Pancreas (tissue), 10 donors: Measurements from ENCODE around the gene SHCBP1L. TPM values are rescaled to one million over a fixed set of nuclear protein-coding genes. Genes with fewer than 3 reads are reported as not detected.
"Not testable (repeated sequence)": the region's sequence is repeated elsewhere in the genome, so short reads cannot be mapped to it uniquely, and the experiment has no call there.

Source experiments
- ATAC-seq, 4 donors: fragments of 200-7000 bp; cut with Tn5 transposase; one replicate each; pipeline versions ENCODE4 v1.8.0 to v1.9.1; 2020; ENCODE audit warnings: mild to moderate bottlenecking in 4 of 4, moderate library complexity in 4 of 4
- DNase-seq, 6 donors: peaks; one replicate each; pipeline ENCODE4 v3.0.0-alpha.2; 2020
- FAIRE-seq: peaks from 2 replicates; lab custom pipeline; 2012; peaks lifted over from hg19 to GRCh38; lab: Jason Lieb, UNC
- H3K27ac ChIP-seq, 4 donors: fragments of 200-600 bp; sonication (generic); 1 replicate in 3 of 4; 2 replicates in 1 of 4; pipeline versions ENCODE4 v1.5.0 to v1.8.0; 2020
- H3K27me3 ChIP-seq, 4 donors: fragments of 200-600 bp; one replicate each; pipeline ENCODE4 v1.8.0; 2021
- H3K36me3 ChIP-seq, 3 donors: fragments of 200-600 bp; sonication (generic) in 1 of 3; one replicate each; pipeline versions ENCODE4 v1.5.0 to v1.8.0; 2020 to 2021
- H3K4me1 ChIP-seq, 3 donors: fragments of 200-600 bp; one replicate each; pipeline ENCODE4 v1.8.0; 2021
- H3K4me3 ChIP-seq, 4 donors: fragments of 200-600 bp; sonication (generic) in 2 of 4; one replicate each; pipeline versions ENCODE4 v1.5.0 to v1.8.0; 2020 to 2021
- H3K9me3 ChIP-seq, 4 donors: fragments of 200-600 bp; one replicate each; pipeline ENCODE4 v1.8.0; 2021
- WGBS, 2 donors: extraction: QIAGEN DNeasy Blood & Tissue Kit; methylation state at CpG; one replicate each; pipeline ENCODE4 v1.1.7; 2013; 5-methylcytosine and 5-hydroxymethylcytosine counted together
- intact Hi-C, 3 donors: fragments of 100-400 bp; cut with DNase I; formaldehyde crosslinking; loops; one replicate each; pipeline versions ENCODE4 v1.11.1 to v1.14.2; 2022
- polyA plus RNA-seq, 2 donors: library from polyadenylated mRNA; stranded (reverse); fragments of 200-250 nt; gene quantifications; one replicate each; pipeline ENCODE4 v1.2.3, GENCODE V29; 2013
- total RNA-seq, 6 donors: library from RNA; stranded (reverse); fragmentation: NEBNext Ultra II Directional in 4 of 6; extraction: Animal tissue kit (Norgen Biotek cat#: 25700) in 4 of 6; gene quantifications; one replicate each; pipeline versions ENCODE4 v1.2.1 to v1.2.4, GENCODE V29; 2021 to 2023
- TF ChIP-seq, protein P1 (sequence below), 4 donors: fragments of 200-600 bp; sonication (generic) in 3 of 4; IDR thresholded peaks; one replicate each; pipeline versions ENCODE4 v1.5.0 to v1.8.0; 2021; ENCODE audit warnings: antibody characterized with exemption in 4 of 4
- donor health status: healthy with polysubstance abuse.
- donor health status: DM: no; HTN: no; CAD: no; lungs with moderate emphysema.
- donor health status: DM: no; HTN: no; CAD: no.
- donor health status: control.
- donor health status: control.
- donor health status: Bipolar disorder and iron deficiency.
- donor health status: DM: yes; HTN: yes; CAD: no.
- donor health status: DM: no; HTN: no; CAD: no.
- donor health status: DM: no; HTN: no; CAD: no.
- donor health status: DM: yes; HTN: yes; CAD: no.

Gene SHCBP1L
- total and polyA plus RNA-seq, 8 donors = not detected

DNA sequence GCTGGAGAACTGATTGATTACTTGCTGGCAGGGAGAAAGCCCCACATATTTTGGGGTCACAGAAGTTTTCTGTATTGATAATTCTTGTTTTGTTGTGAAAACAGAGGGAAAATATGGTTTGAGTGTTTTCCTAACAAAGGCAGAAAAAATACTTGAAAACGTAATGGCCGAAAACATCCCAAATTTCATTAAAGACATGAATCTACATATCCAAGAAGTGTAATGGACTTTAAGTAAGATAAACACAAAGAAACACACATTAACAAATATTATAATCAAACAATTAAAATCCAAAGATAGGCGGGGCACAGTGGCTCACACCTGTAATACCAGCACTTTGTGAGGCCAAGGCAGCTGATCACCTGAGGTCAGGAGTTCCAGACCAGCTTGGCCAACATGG lies 39.6 kb downstream of the SHCBP1L start:
- H3K4me3 ChIP-seq = no peak overlapping the region
- H3K27ac ChIP-seq = no peak overlapping the region
- ATAC-seq = no peak
- H3K4me1 ChIP-seq = no peaks in the 10 kb centered on the region
- intact Hi-C loops = no loop called here
- no peaks in the 10 kb centered on the region for H3K9me3 ChIP-seq
- TF ChIP-seq, protein P1, sequence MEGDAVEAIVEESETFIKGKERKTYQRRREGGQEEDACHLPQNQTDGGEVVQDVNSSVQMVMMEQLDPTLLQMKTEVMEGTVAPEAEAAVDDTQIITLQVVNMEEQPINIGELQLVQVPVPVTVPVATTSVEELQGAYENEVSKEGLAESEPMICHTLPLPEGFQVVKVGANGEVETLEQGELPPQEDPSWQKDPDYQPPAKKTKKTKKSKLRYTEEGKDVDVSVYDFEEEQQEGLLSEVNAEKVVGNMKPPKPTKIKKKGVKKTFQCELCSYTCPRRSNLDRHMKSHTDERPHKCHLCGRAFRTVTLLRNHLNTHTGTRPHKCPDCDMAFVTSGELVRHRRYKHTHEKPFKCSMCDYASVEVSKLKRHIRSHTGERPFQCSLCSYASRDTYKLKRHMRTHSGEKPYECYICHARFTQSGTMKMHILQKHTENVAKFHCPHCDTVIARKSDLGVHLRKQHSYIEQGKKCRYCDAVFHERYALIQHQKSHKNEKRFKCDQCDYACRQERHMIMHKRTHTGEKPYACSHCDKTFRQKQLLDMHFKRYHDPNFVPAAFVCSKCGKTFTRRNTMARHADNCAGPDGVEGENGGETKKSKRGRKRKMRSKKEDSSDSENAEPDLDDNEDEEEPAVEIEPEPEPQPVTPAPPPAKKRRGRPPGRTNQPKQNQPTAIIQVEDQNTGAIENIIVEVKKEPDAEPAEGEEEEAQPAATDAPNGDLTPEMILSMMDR (IDR thresholded peaks at IDR 0.05) = no peak
- no peaks in the 10 kb centered on the region for H3K36me3 ChIP-seq
- DNase-seq = no peak
- no peak for FAIRE-seq
- WGBS, 2 donors = 96 to 97% methylated on average over 3 of the region's 3 CpGs
- peaks cover 0 to 4% (median 0%) of the 10 kb centered on the region in 4 donors for H3K27me3 ChIP-seq

DNA sequence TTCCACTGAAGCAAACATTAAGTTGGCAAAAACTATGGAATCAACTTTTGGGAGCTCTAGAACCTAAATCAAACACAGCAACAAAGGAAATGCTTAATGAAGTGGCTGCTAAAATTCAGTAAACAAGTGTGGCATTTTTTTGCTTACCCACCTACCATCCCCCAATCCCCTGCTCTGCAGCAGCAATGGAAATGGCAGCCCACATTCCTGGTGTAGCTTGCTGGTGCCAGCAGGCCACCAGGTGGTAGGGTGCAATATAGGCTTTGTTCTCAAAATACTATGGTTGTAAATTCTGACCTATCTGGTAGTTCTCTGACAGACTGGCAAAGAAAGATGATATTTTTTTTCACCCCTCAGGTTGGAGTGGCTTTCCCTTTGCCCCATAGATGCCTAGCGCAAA lies 42.8 kb downstream of the SHCBP1L start:
- DNase-seq = no peak
- TF ChIP-seq, protein P1 (IDR thresholded peaks at IDR 0.05) = no peak
- no peak overlapping the region for H3K27ac ChIP-seq
- H3K36me3 ChIP-seq = no peaks in the 10 kb centered on the region
- no peak overlapping the region for H3K4me3 ChIP-seq
- intact Hi-C loops = no loop called here
- 96 to 100% methylated on average over 1 of the region's 1 CpG for WGBS, 2 donors
- no peak for FAIRE-seq
- ATAC-seq = no peak
- peaks cover 0 to 4% (median 0%) of the 10 kb centered on the region in 4 donors for H3K27me3 ChIP-seq
- no peaks in the 10 kb centered on the region for H3K9me3 ChIP-seq
- H3K4me1 ChIP-seq = no peaks in the 10 kb centered on the region

DNA sequence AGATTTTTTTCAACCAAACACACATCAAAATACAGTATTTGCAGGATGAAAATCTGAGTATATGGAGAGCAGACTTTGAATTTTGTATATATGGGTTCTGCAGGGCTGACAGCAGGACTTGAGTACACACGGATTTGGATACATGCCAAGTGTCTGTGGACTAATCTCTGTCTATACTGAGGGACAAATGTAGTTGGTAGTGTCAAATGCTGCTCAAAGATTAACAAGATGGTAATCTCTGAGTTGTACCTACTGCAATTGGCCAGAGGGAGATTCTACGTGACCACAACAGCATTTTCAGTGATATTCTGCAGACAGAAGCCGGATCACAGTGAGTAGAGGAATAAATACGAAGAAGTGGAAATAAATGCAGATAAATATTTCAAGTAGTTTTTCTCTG lies 43.4 kb downstream of the SHCBP1L start:
- H3K9me3 ChIP-seq = no peaks in the 10 kb centered on the region
- intact Hi-C loops = no loop called here
- H3K27me3 ChIP-seq = peaks cover 0 to 4% (median 0%) of the 10 kb centered on the region in 4 donors
- ATAC-seq = no peak
- H3K36me3 ChIP-seq = no peaks in the 10 kb centered on the region
- H3K4me3 ChIP-seq = no peak overlapping the region
- FAIRE-seq = no peak
- DNase-seq = no peak
- H3K27ac ChIP-seq = no peak overlapping the region
- WGBS, 2 donors = 51 to 58% methylated on average over 4 of the region's 4 CpGs
- TF ChIP-seq, protein P1 (IDR thresholded peaks at IDR 0.05) = no peak
- H3K4me1 ChIP-seq = no peaks in the 10 kb centered on the region

DNA sequence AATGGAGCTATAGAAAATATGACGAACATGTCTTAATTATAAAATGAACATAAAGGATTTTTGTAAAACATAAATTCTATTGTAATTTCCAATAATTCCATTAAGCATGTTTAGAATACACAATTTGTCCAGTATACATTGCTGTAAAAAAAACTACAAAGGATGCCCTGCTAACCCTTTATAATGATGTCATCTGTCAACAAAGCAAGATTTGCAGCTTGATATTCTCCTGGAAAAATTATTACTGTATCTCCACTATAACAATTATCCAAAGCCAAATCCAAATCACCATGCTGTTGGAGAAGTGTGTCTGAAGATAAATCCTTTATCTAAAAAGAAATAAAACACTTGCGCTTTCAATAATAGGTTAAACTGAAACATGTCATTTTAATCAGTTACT lies 47.6 kb downstream of the SHCBP1L start:
- whole genome bisulfite sequencing, 2 donors = 77 to 92% methylated on average over 2 of the region's 2 CpGs
- TF ChIP-seq, protein P1 (IDR thresholded peaks at IDR 0.05) = no peak
- H3K9me3 ChIP-seq = no peaks in the 10 kb centered on the region
- no peak overlapping the region for H3K27ac ChIP-seq
- FAIRE-seq (no peak), DNase-seq (no peak), ATAC-seq (no peak)
- H3K4me1 ChIP-seq = no peaks in the 10 kb centered on the region
- H3K27me3 ChIP-seq = peaks cover 0 to 4% (median 0%) of the 10 kb centered on the region in 4 donors
- H3K4me3 ChIP-seq = no peak overlapping the region
- intact Hi-C loops = no loop called here
- H3K36me3 ChIP-seq = no peaks in the 10 kb centered on the region

DNA sequence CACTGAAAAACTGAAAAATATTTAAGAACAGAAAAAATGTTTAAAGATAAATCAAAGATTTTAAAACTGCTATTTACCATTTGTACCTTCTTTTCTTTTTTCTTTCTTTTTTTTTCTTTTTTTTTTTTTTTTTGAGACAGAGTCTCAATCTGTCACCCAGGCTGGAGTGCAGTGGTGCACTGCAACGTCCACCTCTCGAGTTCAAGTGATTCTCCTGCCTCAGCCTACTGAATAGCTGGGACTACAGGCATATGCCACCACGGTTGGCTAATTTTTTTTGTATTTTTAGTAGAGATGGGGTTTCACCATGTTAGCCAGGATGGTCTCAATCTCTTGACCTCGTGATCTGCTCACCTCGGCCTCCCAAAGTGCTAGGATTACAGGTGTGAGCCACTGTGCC lies 51.0 kb downstream of the SHCBP1L start:
- H3K27me3 ChIP-seq, H3K36me3 ChIP-seq, H3K4me1 ChIP-seq, intact Hi-C loops, H3K9me3 ChIP-seq, H3K27ac ChIP-seq, FAIRE-seq, DNase-seq, ATAC-seq, H3K4me3 ChIP-seq: not testable (repeated sequence)
- 89 to 92% methylated on average over 5 of the region's 5 CpGs for WGBS, 2 donors
